Measurements from ENCODE around the gene TLK1. TPM values are rescaled to one million over a fixed set of nuclear protein-coding genes. Genes with fewer than 3 reads are reported as not detected.

TLK1 gene
- total RNA-seq, 2 experiments from 2014 or later: 53.9 to 56.0 TPM

- TF ChIP-seq, protein P1, sequence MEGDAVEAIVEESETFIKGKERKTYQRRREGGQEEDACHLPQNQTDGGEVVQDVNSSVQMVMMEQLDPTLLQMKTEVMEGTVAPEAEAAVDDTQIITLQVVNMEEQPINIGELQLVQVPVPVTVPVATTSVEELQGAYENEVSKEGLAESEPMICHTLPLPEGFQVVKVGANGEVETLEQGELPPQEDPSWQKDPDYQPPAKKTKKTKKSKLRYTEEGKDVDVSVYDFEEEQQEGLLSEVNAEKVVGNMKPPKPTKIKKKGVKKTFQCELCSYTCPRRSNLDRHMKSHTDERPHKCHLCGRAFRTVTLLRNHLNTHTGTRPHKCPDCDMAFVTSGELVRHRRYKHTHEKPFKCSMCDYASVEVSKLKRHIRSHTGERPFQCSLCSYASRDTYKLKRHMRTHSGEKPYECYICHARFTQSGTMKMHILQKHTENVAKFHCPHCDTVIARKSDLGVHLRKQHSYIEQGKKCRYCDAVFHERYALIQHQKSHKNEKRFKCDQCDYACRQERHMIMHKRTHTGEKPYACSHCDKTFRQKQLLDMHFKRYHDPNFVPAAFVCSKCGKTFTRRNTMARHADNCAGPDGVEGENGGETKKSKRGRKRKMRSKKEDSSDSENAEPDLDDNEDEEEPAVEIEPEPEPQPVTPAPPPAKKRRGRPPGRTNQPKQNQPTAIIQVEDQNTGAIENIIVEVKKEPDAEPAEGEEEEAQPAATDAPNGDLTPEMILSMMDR (IDR thresholded peaks at IDR 0.05): no peak
- no peak overlapping the region for H3K27ac Mint-ChIP-seq
- no peak for ATAC-seq
- DNase-seq: no peak
- no peak overlapping the region for H3K4me3 Mint-ChIP-seq
- POLR2A ChIA-PET: no interaction called here
- CTCF ChIA-PET: interaction anchor here (1.6 kb wide), 1 partner anchor 15 kb away, joined by 4 read pairs; no protein-coding TSS in a partner anchor
- H3K9me3 Mint-ChIP-seq: no peaks in the 10 kb centered on the region
- H3K36me3 Mint-ChIP-seq (ENCODE audit: low read depth): peaks cover 39% of the 10 kb centered on the region
- intact Hi-C loops (cut with micrococcal nuclease): no loop called here
- peaks cover 13% of the 10 kb centered on the region for H3K4me1 Mint-ChIP-seq (ENCODE audit: low read depth)
- no peaks in the 10 kb centered on the region for H3K27me3 Mint-ChIP-seq
Measured at GRCh38 chr2:171072164-171072563, 88.5 kb downstream of the TLK1 start.

DNA sequence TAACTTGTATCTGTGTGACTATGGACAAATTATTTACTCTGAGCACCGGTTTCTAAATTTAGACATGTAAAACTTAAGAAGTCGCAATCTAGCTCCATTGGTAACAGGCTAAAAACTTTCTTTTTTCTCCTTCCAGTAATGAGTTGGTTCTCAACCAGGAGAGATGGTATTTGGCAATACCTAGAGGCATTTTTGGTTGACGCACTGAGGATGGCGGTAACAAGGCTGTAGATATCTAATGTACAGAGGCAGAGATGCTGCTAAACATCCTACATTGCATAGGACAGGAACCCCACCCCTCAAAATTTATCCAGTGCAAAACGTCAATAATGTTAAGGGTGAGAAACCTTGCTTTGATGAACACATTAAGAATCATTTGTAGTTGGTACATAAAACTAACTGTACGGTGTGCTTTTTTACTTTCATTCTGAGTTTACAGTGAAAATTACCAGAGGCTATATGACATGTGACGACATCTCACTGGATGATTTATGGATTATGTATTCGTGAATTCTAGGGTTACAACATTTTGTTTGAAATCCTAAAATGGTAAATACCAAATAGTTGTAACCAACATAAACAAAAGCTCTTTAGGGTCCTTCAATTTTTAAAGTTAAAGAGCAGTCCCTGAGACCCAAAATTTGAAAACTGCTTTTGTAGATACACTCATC, 91.3 kb downstream of the TLK1 start:
- no peak for DNase-seq
- TF ChIP-seq, protein P1 (IDR thresholded peaks at IDR 0.05): no peak
- H3K9me3 Mint-ChIP-seq: no peaks in the 10 kb centered on the region
- ChIA-PET CTCF (interaction anchor here (1.0 kb wide), 1 partner anchor 18 kb away, joined by 4 read pairs; no protein-coding TSS in a partner anchor), POLR2A (no interaction called here)
- intact Hi-C loops (cut with micrococcal nuclease): no loop called here
- no peak overlapping the region for H3K4me3 Mint-ChIP-seq
- no peaks in the 10 kb centered on the region for H3K27me3 Mint-ChIP-seq
- no peak for ATAC-seq
- H3K4me1 Mint-ChIP-seq (ENCODE audit: low read depth): peaks cover 12% of the 10 kb centered on the region
- H3K36me3 Mint-ChIP-seq (ENCODE audit: low read depth): peaks cover 27% of the 10 kb centered on the region
- no peak overlapping the region for H3K27ac Mint-ChIP-seq

GRCh38 chr2:171066110-171066509, 94.6 kb downstream of the TLK1 start:
- TF ChIP-seq, protein P1 (IDR thresholded peaks at IDR 0.05): no peak
- POLR2A ChIA-PET: no interaction called here
- CTCF ChIA-PET: interaction anchor here (2.3 kb wide), 1 partner anchor 21 kb away, joined by 8 read pairs; no protein-coding TSS in a partner anchor
- H3K27ac Mint-ChIP-seq: no peak overlapping the region
- peaks cover 13% of the 10 kb centered on the region for H3K4me1 Mint-ChIP-seq (ENCODE audit: low read depth)
- H3K4me3 Mint-ChIP-seq: no peak overlapping the region
- intact Hi-C loops (cut with micrococcal nuclease): no loop called here
- DNase-seq: no peak
- ATAC-seq: no peak
- no peaks in the 10 kb centered on the region for H3K27me3 Mint-ChIP-seq
- H3K9me3 Mint-ChIP-seq: no peaks in the 10 kb centered on the region
- H3K36me3 Mint-ChIP-seq (ENCODE audit: low read depth): peaks cover 17% of the 10 kb centered on the region

DNA sequence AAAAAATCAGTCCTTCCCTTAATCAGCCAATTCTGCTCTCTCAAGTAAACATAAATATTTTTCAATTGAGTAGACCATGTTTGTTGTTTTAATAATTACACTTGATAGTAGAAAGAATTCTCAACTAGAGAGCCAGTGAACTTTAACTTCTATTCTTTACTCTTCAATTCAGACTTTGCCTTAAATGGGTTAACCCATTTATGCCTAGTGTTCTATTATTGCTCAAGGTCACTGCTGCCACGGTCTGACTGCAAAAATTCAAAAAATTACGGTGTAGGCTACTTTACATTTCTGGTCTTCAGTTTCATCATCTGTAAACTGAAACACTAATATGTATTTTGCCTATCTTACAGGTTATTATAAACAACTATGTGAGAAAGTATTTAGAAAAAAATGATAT, 103.1 kb downstream of the TLK1 start:
- no peaks in the 10 kb centered on the region for H3K27me3 Mint-ChIP-seq
- no peaks in the 10 kb centered on the region for H3K9me3 Mint-ChIP-seq
- TF ChIP-seq, protein P1 (IDR thresholded peaks at IDR 0.05): no peak
- intact Hi-C loops (cut with micrococcal nuclease): no loop called here
- H3K36me3 Mint-ChIP-seq (ENCODE audit: low read depth): peaks cover 40% of the 10 kb centered on the region
- ChIA-PET CTCF (interaction anchor here (1.2 to 1.3 kb wide), 2 partner anchors 30 to 101 kb away, joined by 3 read pairs; no protein-coding TSS in a partner anchor), POLR2A (no interaction called here)
- ATAC-seq (no peak), DNase-seq (no peak)
- H3K27ac Mint-ChIP-seq: no peak overlapping the region
- no peaks in the 10 kb centered on the region for H3K4me1 Mint-ChIP-seq (ENCODE audit: low read depth)
- no peak overlapping the region for H3K4me3 Mint-ChIP-seq

- TF ChIP-seq, protein P1 (IDR thresholded peaks at IDR 0.05): no peak
- ATAC-seq (no peak), DNase-seq (no peak)
- CTCF ChIA-PET: no interaction called here
- intact Hi-C loops (cut with micrococcal nuclease): no loop called here
- no peaks in the 10 kb centered on the region for H3K27me3 Mint-ChIP-seq
- no peak overlapping the region for H3K27ac Mint-ChIP-seq
- no peak overlapping the region for H3K4me3 Mint-ChIP-seq
- no peaks in the 10 kb centered on the region for H3K4me1 Mint-ChIP-seq (ENCODE audit: low read depth)
- peaks cover 49% of the 10 kb centered on the region for H3K36me3 Mint-ChIP-seq (ENCODE audit: low read depth)
- no peaks in the 10 kb centered on the region for H3K9me3 Mint-ChIP-seq
- POLR2A ChIA-PET: no interaction called here
Measured at GRCh38 chr2:171056307-171056706, 104.4 kb downstream of the TLK1 start.
